OCI-LY1 (cell line): ENCODE results near the gene RPS8.

Experiments
- CTCF ChIP-seq: fragments of 200-600 bp; sonication (generic), shearing (Covaris generic); IDR thresholded peaks from 2 replicates; pipeline ENCODE4 v1.5.1; 2017; ENCODE audit warnings: mild to moderate bottlenecking, antibody characterized with exemption, low read length, moderate library complexity, mixed read lengths
- EZH2 ChIP-seq: fragments of 200-600 bp; sonication (generic), shearing (Covaris generic); IDR thresholded peaks from 2 replicates; pipeline ENCODE4 v1.8.0; 2017; ENCODE audit warnings: borderline replicate concordance, mixed run types, mild to moderate bottlenecking, antibody characterized with exemption, low read length, moderate library complexity, mixed read lengths

DNA sequence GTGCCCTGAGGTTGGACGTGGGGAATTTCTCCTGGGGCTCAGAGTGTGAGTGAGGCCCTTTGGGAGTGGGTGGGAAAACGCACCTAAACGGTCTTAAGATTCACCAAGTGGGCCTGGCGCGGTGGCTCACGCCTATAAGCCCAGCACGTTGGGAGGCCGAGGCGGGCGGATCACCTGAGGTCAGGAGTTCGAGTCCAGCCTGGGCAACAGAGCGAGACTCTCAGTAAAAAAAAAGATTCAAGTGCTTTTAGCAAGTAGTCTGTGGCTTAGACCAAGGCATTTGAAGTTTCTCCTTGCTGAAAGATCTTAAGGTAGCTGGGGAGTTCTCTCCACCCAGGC lies 1.4 kb downstream of the RPS8 start:
- TF ChIP-seq CTCF, result no peak
- TF ChIP-seq EZH2, result no peak
